Activated T-cell treated with anti-CD3 and anti-CD28 coated beads, Interleukin-2, amount 50 U/mL, for 72 hours (primary cell): ENCODE results near the gene ZNF76. TPM values are rescaled to one million over a fixed set of nuclear protein-coding genes. Genes with fewer than 3 reads are reported as not detected.

Experiments
- ATAC-seq, 2 donors: fragments of 150-1000 bp; cut with Tn5 transposase; replicated peaks in 1 of 2; 2 replicates each; pipeline ENCODE4 v1.10.0; 2021; ENCODE audit warnings: moderate library complexity in 2 of 2, mild to moderate bottlenecking in 1 of 2
- DNase-seq, 2 donors: peaks; one replicate each; pipeline ENCODE4 v3.0.0; 2021 to 2022; ENCODE audit warnings: mixed read lengths in 1 of 2
- H3K27ac Mint-ChIP-seq: one replicate; pipeline ENCODE4 v1.8.0; 2022; ENCODE audit warnings: mild to moderate bottlenecking, moderate library complexity, mixed read lengths
- H3K27me3 Mint-ChIP-seq: one replicate; pipeline ENCODE4 v1.8.0; 2022; ENCODE audit warnings: low read depth, mixed read lengths
- H3K36me3 Mint-ChIP-seq, 2 donors: one replicate each; pipeline ENCODE4 v1.8.0; 2022; ENCODE audit warnings: mixed read lengths in 2 of 2, mild to moderate bottlenecking in 1 of 2; ENCODE audit not compliant: insufficient read depth in 2 of 2
- H3K4me1 Mint-ChIP-seq: one replicate; pipeline ENCODE4 v1.8.0; 2022; ENCODE audit warnings: low read depth, mixed read lengths
- H3K4me3 Mint-ChIP-seq, 2 donors: one replicate each; pipeline ENCODE4 v1.8.0; 2022; ENCODE audit warnings: mild to moderate bottlenecking in 2 of 2, mixed read lengths in 2 of 2, moderate library complexity in 2 of 2
- H3K9me3 Mint-ChIP-seq, 2 donors: one replicate each; pipeline ENCODE4 v1.8.0; 2022; ENCODE audit warnings: mixed read lengths in 2 of 2
- total RNA-seq, 2 donors: library from RNA; stranded (reverse); gene quantifications; one replicate each; pipeline ENCODE4 v1.2.3, GENCODE V29; 2022

The ZNF76 gene
- total RNA-seq, 2 donors from 2014 or later: 52.1 to 55.9 TPM

DNA sequence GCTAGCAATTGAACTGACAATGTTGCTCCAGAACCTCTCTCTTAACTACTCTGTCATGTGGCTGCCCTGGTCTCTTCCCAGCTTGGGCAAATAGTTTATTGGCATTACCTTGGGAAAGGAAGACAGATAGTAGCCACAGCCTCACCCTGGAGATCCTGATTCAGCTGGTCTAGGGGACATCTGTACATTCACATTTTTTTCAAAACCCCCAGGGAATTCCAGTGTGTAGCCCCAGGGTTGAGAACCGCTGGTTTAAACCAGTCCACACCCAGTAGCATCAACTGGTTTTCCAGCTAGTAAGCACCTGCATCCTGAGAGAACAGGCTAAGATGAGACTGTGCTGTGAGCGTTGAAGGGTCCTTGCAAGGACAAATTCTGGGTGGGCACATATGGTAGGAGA is 36.1 kb upstream of the ZNF76 start:
- Mint-ChIP-seq H3K27me3 (peaks cover 7% of the 10 kb centered on the region), H3K27ac (no peak overlapping the region), H3K4me3 (no peak overlapping the region), H3K36me3 (no peaks in the 10 kb centered on the region), H3K9me3 (no peaks in the 10 kb centered on the region), H3K4me1 (no peaks in the 10 kb centered on the region)
- DNase-seq (no peak), ATAC-seq (no peak)

DNA sequence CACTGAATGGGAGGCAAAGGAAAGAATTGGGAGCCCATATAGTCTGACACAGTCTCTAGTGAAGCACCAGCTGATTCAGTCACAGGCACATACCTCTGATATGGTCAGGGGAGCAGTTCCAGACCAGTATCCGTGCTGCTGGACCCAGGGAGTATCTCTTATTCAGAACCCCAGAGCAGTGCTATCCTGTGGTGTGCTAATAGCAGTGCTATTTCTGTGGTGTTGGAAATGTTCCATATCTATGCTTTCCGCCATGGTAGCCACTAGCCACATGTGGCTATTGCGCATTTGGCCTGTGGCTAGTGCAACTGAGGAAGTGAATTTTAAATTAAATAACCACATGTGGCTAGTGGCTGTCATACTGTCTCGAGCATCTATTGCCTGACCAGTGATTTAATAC is 34.8 kb upstream of the ZNF76 start:
- DNase-seq (no peak), ATAC-seq (no peak)
- Mint-ChIP-seq H3K27ac (no peak overlapping the region), H3K27me3 (no peaks in the 10 kb centered on the region), H3K4me1 (no peaks in the 10 kb centered on the region), H3K36me3 (no peaks in the 10 kb centered on the region), H3K4me3 (no peak overlapping the region), H3K9me3 (no peaks in the 10 kb centered on the region)

DNA sequence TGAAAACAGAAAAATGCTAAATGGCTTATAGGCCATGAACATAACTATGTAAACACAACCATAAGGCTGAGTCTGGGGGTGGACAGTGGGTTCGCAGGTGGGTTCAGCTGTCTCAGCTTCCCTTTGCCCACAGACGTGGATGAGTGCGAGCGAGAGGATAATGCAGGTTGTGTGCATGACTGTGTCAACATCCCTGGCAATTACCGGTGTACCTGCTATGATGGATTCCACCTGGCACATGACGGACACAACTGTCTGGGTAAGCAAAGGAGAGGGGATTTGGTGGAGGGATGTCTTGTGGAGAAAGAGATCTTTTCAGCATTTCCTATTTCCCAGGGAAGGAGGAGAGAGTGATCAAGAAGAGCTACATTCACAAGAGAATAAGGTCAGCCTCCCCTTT is 31.1 kb upstream of the ZNF76 start:
- Mint-ChIP-seq H3K27ac (no peak overlapping the region), H3K36me3 (no peaks in the 10 kb centered on the region), H3K9me3 (no peaks in the 10 kb centered on the region), H3K27me3 (no peaks in the 10 kb centered on the region), H3K4me1 (no peaks in the 10 kb centered on the region), H3K4me3 (no peak overlapping the region)
- ATAC-seq (no peak), DNase-seq (no peak)

- no peaks in the 10 kb centered on the region for H3K4me1 Mint-ChIP-seq
- DNase-seq (no peak), ATAC-seq (no peak)
- H3K36me3 Mint-ChIP-seq: no peaks in the 10 kb centered on the region
- H3K27ac Mint-ChIP-seq: no peak overlapping the region
- H3K27me3 Mint-ChIP-seq: no peaks in the 10 kb centered on the region
- H3K9me3 Mint-ChIP-seq: no peaks in the 10 kb centered on the region
- no peak overlapping the region for H3K4me3 Mint-ChIP-seq
Observed at GRCh38 chr6:35229304-35229703, 30.2 kb upstream of the ZNF76 start.

GRCh38 chr6:35230498-35230897 is 29.0 kb upstream of the ZNF76 start:
- Mint-ChIP-seq H3K4me3 (no peak overlapping the region), H3K27ac (no peak overlapping the region), H3K4me1 (no peaks in the 10 kb centered on the region), H3K27me3 (no peaks in the 10 kb centered on the region), H3K9me3 (no peaks in the 10 kb centered on the region), H3K36me3 (peaks cover 0 to 3% of the 10 kb centered on the region in 2 donors)
- ATAC-seq (no peak), DNase-seq (no peak)

GRCh38 chr6:35230950-35231349 is 28.6 kb upstream of the ZNF76 start:
- Mint-ChIP-seq H3K9me3 (no peaks in the 10 kb centered on the region), H3K36me3 (peaks cover 0 to 3% of the 10 kb centered on the region in 2 donors), H3K27ac (no peak overlapping the region), H3K4me1 (no peaks in the 10 kb centered on the region), H3K27me3 (no peaks in the 10 kb centered on the region), H3K4me3 (no peak overlapping the region)
- ATAC-seq (no peak), DNase-seq (no peak)

DNA sequence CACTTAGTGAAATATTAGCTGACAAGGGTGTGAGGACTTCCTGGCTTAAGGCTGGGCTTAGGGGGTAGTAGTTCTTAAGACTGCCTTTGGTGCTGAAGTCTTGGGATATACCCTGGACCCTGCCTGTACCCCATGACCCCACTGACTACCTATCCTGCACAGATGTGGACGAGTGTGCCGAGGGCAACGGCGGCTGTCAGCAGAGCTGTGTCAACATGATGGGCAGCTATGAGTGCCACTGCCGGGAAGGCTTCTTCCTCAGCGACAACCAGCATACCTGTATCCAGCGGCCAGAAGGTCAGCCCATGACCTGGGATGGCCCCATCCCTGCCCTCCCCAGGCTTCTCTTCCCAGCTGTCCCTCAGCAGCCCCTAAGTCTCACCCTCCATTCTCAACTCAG is 28.0 kb upstream of the ZNF76 start:
- H3K27ac Mint-ChIP-seq: no peak overlapping the region
- no peaks in the 10 kb centered on the region for H3K9me3 Mint-ChIP-seq
- no peak for ATAC-seq
- H3K4me3 Mint-ChIP-seq: no peak overlapping the region
- H3K27me3 Mint-ChIP-seq: no peaks in the 10 kb centered on the region
- H3K4me1 Mint-ChIP-seq: no peaks in the 10 kb centered on the region
- no peak for DNase-seq
- peaks cover 0 to 3% of the 10 kb centered on the region in 2 donors for H3K36me3 Mint-ChIP-seq

DNA sequence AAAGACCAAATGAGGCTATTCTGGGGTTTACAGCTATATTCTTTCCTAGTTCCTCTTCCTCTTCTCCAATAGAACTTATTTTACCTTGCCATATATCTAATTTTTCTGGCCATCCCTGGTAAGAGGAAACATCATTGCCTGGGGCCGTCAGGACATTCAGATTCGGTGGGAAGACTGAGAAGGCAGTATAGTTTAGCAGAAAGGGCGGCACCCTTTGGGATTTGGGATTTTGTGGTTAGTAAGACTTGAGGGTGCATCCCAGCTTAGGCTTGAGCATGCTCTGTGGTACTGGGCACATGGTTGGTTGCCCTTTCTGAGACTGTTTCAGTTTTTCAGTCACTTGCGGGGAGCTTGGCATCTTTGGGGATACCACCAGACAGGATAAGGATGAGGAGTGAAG is 24.6 kb upstream of the ZNF76 start:
- H3K4me1 Mint-ChIP-seq: no peaks in the 10 kb centered on the region
- H3K4me3 Mint-ChIP-seq: no peak overlapping the region
- no peaks in the 10 kb centered on the region for H3K27me3 Mint-ChIP-seq
- H3K36me3 Mint-ChIP-seq: peaks cover 0 to 3% of the 10 kb centered on the region in 2 donors
- no peaks in the 10 kb centered on the region for H3K9me3 Mint-ChIP-seq
- ATAC-seq (no peak), DNase-seq (no peak)
- H3K27ac Mint-ChIP-seq: no peak overlapping the region

GRCh38 chr6:35236223-35236622 is 23.3 kb upstream of the ZNF76 start:
- ATAC-seq (no peak), DNase-seq (no peak)
- H3K4me1 Mint-ChIP-seq: no peaks in the 10 kb centered on the region
- peaks cover 0 to 3% of the 10 kb centered on the region in 2 donors for H3K36me3 Mint-ChIP-seq
- no peaks in the 10 kb centered on the region for H3K9me3 Mint-ChIP-seq
- no peak overlapping the region for H3K4me3 Mint-ChIP-seq
- no peak overlapping the region for H3K27ac Mint-ChIP-seq
- no peaks in the 10 kb centered on the region for H3K27me3 Mint-ChIP-seq

DNA sequence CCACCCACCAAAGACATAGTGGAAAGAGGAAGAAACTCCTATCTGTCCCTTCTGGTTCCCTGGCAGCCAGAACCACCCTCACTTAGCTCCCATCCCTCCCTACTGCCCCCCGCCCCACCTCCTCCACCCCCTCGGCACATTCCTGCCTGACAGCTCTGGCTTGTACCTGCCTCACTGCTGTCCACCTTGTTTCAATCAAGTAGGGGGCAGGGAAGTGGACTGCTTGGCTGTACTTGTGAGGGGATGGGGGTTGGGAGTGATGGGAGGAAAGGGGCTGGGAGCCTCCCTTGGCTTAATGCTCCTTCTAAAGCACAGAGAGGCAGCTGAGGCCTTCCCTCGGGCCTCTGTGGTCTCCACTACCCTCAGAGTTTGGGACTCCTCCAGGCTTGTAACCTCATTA is 22.1 kb upstream of the ZNF76 start:
- no peak for DNase-seq
- no peak overlapping the region for H3K4me3 Mint-ChIP-seq
- no peaks in the 10 kb centered on the region for H3K9me3 Mint-ChIP-seq
- H3K27me3 Mint-ChIP-seq: no peaks in the 10 kb centered on the region
- H3K4me1 Mint-ChIP-seq: no peaks in the 10 kb centered on the region
- ATAC-seq: no peak
- peaks cover 0 to 3% of the 10 kb centered on the region in 2 donors for H3K36me3 Mint-ChIP-seq
- H3K27ac Mint-ChIP-seq: no peak overlapping the region

- H3K36me3 Mint-ChIP-seq: peaks cover 0 to 3% of the 10 kb centered on the region in 2 donors
- H3K27me3 Mint-ChIP-seq: no peaks in the 10 kb centered on the region
- H3K27ac Mint-ChIP-seq: no peak overlapping the region
- ATAC-seq: no peak
- no peaks in the 10 kb centered on the region for H3K4me1 Mint-ChIP-seq
- no peak for DNase-seq
- H3K9me3 Mint-ChIP-seq: no peaks in the 10 kb centered on the region
- no peak overlapping the region for H3K4me3 Mint-ChIP-seq
Observed at GRCh38 chr6:35238843-35239289, 20.7 kb upstream of the ZNF76 start.

DNA sequence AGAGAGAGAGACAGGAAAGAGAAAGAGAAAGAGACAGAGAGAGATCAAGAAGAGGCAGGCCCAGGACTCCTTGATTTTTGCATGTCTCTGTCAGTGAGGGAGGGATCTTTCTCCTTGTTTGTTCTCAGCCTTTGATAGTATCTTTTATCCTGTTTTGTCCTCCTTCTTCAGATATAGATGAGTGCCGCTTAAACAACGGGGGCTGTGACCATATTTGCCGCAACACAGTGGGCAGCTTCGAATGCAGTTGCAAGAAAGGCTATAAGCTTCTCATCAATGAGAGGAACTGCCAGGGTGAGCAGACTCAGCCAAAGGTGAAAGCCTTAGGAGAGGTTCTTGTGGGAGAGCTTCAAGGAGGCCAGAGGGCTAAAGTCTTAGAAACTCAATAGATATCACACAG is 20.0 kb upstream of the ZNF76 start:
- DNase-seq: no peak
- Mint-ChIP-seq H3K36me3 (peaks cover 0 to 3% of the 10 kb centered on the region in 2 donors), H3K27me3 (no peaks in the 10 kb centered on the region), H3K9me3 (no peaks in the 10 kb centered on the region), H3K27ac (no peak overlapping the region), H3K4me1 (no peaks in the 10 kb centered on the region), H3K4me3 (no peak overlapping the region)
- no peak for ATAC-seq

- peak; percentile 72 to 78 for DNase-seq
- no peak overlapping the region for H3K4me3 Mint-ChIP-seq
- H3K9me3 Mint-ChIP-seq: no peaks in the 10 kb centered on the region
- peak; percentile 80 to 83 for ATAC-seq
- H3K36me3 Mint-ChIP-seq: no peaks in the 10 kb centered on the region
- no peak overlapping the region for H3K27ac Mint-ChIP-seq
- H3K4me1 Mint-ChIP-seq: no peaks in the 10 kb centered on the region
- no peaks in the 10 kb centered on the region for H3K27me3 Mint-ChIP-seq
Observed at GRCh38 chr6:35240838-35241801, 18.4 kb upstream of the ZNF76 start.

DNA sequence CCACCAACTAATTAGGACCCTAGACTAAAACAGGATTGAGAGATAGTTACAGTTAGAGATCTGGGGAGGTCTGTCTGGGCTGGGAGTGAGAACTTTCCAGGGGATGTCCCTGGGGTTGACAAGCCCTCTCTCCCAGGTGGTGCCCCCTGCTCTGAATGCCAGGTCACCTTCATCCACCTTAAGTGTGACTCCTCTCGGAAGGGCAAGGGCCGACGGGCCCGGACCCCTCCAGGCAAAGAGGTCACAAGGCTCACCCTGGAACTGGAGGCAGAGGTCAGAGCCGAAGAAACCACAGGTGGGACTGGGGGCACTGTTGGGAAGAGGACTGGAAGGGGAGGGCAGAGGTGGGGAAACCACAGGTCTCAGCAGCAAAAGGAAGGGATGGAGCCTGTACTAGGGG is 17.0 kb upstream of the ZNF76 start:
- Mint-ChIP-seq H3K9me3 (no peaks in the 10 kb centered on the region), H3K27ac (no peak overlapping the region), H3K4me3 (no peak overlapping the region)

More for the DNA sequence above, 17.0 kb upstream of the ZNF76 start:
- H3K4me1 Mint-ChIP-seq: peaks cover under 1% of the 10 kb centered on the region
- no peaks in the 10 kb centered on the region for H3K36me3 Mint-ChIP-seq
- H3K27me3 Mint-ChIP-seq: no peaks in the 10 kb centered on the region
- ATAC-seq: no peak
- no peak for DNase-seq
